NCI-H146 (cell line): Measurements from ENCODE around the gene SATL1.
"Not testable (repeated sequence)": the region's sequence is repeated elsewhere in the genome, so short reads cannot be mapped to it uniquely, and the experiment has no call there.

Experiments
- DNase-seq: peaks from one replicate; lab custom pipeline; 2025; lab: John Stamatoyannopoulos, UW

The SATL1 gene, protein sequence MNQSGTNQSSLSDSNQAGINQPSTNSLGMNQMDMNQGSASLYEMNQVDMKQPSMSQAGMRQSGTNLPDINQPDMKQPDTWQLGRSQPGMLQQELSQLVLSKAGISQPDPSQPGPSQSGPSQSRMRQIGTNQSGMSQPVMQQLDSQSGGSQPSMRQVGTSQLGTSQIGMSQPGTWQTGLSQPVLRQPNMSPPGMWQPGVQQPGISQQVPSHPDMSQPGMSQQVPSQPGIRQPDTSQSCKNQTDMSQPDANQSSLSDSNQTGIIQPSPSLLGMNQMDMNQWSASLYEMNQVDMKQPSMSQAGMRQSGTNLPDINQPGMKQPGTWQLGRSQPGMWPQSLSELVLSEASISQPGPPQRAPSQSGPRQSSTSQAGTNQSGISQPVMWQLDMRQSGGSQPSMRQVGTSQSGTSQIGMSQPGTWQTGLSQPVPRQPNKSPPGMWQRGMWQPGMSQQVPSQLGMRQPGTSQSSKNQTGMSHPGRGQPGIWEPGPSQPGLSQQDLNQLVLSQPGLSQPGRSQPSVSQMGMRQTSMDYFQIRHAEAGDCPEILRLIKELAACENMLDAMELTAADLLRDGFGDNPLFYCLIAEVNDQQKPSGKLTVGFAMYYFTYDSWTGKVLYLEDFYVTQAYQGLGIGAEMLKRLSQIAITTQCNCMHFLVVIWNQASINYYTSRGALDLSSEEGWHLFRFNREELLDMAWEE

DNA sequence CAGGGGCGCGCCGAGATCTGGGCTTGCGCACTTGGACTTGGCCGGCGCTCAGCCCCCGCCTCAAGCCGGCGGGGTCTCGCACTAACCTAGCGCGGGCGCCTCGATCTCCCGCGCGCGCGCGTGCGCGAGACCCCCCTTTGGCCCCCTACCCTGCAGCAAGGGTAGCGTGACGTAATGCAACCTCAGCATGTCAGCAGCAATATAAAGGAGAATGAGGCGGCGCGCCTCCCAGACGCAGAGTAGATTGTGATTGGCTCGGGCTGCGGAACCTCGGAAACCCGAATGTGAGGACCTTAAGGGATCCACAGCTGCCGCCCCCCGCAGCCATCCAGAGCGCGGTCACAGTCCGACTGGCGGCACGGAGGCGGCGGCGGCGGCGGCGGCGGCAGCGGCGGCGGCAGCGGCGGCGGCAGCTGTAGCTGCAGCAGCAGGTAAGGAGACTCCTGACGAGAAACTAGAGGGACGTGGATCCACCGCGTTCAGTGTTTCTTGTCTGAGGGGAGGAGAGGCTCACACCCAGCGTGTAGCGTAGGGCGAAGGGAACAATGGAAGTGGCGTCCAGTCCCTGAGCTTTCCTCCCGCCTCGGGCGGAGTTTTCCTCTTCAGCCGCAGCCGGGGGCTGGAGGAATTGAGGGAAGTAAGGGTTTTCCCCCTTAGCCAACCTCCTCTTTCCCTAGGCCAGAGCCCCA lies at the start of gene SATL1, which contains the start of gene ZNF711:
Gene SATL1, minus strand, starts transcription at position 19 of the 689 bp plus-strand sequence. CDS start 134,811 bp downstream, outside the sequence.
Gene ZNF711, plus strand, starts transcription at position 231 of the 689 bp plus-strand sequence. CDS start 3,582 bp downstream, outside the sequence.
- DNase-seq = peak; percentile 92

- no peak for DNase-seq
Observed at GRCh38 chrX:85288992-85289723, 45.6 kb upstream of the SATL1 start.

DNA sequence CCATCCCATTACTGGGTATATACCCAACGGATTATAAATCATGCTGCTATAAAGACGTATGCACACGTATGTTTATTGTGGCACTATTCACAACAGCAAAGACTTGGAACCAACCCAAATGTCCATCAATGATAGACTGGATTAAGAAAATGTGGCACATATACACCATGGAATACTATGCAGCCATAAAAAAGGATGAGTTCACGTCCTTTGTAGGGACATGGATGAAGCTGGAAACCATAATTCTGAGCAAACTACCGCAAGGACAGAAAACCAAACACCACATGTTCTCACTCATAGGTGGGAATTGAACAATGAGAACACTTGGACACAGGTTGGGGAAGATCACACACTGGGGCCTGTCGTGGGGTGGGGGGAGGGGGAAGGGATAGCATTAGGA lies 41.7 kb upstream of the SATL1 start:
- DNase-seq = not testable (repeated sequence)

DNA sequence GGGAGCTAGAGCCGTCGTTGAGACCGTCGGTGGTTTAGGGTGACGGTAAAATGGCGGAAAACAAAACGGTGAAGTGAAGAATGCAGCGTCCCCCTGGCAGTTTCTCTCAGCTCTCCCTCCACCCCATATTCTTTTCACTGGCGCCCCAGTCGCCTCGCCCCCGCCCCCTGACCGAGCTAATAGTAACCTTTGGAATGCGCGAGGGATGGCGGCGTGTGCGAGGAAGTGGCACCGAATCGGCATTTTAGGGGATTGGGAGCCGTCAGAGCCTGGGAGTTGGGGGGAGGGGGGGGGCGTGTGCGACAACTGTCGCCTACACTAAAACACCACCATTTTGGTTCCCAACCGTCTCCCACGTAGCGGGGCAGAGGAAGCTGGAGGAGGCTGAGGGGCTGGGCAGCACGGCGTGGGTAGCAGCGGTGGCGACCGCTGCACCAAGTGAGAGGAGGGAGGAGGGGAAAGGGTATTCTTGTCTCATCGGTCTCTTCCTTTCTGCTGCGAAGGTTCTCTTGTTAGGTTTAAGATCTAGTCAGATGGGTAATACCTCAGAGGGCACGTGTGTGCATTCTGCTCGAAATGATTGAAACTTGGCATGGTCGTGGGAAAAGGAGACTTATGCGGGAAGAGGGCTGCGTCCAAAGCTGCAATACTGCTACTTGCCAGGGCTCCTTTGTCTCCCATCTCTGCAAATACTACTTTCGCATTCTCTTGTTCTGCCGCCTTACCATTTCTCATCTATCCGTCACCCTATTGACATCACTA lies 1.1 kb upstream of the SATL1 start:
- DNase-seq = peak; percentile 55

DNA sequence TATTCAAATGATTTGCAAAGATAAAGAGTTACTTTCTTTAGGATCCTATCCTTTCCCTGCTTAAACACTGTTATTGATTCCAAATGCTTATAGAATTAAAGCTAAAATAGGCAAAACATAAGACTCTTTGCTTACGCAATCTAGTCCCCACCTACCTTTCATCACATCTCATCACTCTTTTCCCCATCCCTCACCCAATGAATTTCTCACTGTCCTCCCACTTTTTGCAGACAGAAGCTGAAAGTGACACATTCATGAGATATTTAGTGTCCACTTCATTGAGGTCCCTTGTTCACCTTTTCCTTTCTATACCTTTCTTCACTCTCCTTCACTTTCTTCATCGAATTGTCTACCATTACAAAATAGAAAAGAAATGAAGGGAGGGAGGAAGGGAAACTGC lies 424 bp downstream of the SATL1 start:
- peak; percentile 18 for DNase-seq

GRCh38 chrX:85223359-85223758 lies 20.2 kb downstream of the SATL1 start:
- no peak for DNase-seq

- DNase-seq = no peak
Observed at GRCh38 chrX:85221361-85221760, 22.2 kb downstream of the SATL1 start.

GRCh38 chrX:85215946-85216345 lies 27.6 kb downstream of the SATL1 start:
- no peak for DNase-seq

- DNase-seq = no peak
Observed at GRCh38 chrX:85213792-85214530, 29.6 kb downstream of the SATL1 start.

DNA sequence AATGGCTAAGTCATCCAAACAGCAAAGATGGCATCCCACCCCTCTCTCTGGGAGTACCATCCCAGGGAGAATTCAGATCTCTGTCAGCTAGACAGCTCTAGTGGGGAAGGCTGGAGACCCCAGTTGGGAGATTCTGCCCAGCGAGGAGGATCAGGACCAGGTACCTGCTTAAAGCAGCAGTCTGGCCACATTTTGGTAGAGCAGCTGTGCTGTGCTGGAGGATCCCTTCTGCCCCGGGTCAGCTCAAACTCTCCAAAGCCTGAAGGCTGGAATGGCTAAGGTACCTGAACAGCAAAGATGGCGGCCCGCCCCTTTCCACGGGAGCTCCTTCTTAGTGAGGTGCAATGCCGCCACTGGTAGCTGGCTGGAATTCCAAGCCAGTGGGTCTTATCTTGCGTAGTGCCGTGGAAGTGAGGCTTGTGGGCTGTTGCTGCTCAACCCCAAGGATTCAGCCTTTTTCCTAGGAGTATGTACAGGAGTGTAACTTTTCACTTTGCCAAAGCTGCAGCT lies 40.1 kb downstream of the SATL1 start:
- no peak for DNase-seq

DNA sequence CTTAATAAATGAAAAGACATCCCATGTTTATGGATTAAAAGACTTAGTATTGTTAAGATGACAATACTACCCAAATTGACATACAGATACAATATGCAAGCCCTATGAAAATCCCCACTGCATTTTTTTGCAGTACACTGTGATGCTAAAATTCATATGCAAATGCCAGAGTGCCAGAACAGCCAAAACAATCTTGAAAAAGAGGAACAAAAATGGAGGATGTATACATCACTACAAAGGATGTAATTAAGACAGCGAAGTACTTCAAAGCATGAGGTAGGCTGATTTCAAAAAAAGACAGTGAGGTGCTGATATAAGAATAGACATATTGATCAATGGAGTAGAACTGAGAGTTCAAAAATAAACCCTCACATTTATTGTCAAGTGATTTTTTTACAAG lies 47.3 kb downstream of the SATL1 start:
- DNase-seq = no peak

- no peak for DNase-seq
Observed at GRCh38 chrX:85159644-85160043, 83.9 kb downstream of the SATL1 start.

GRCh38 chrX:85140964-85141363 lies 102.6 kb downstream of the SATL1 start:
- DNase-seq = no peak

DNA sequence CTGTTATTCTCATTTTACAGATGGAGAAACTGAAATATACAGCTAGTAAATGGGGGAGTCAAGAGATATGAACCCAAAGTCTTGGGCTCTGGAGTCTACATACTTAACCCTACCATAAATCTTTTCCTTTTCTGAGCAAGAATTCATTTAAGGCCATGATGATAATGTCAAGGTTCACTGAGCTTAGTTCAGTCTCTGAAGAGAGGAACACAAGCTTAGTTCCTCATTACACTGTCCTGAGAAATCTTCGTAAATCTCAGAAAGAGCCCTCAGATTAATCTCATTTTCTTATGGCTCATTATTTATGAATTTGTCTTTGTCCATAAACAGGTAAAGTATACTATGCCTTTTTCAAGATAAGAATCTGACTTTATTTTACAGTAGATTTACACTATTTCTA lies 104.2 kb downstream of the SATL1 start:
- no peak for DNase-seq

- no peak for DNase-seq
Observed at GRCh38 chrX:85136409-85136808, 107.2 kb downstream of the SATL1 start.

DNA sequence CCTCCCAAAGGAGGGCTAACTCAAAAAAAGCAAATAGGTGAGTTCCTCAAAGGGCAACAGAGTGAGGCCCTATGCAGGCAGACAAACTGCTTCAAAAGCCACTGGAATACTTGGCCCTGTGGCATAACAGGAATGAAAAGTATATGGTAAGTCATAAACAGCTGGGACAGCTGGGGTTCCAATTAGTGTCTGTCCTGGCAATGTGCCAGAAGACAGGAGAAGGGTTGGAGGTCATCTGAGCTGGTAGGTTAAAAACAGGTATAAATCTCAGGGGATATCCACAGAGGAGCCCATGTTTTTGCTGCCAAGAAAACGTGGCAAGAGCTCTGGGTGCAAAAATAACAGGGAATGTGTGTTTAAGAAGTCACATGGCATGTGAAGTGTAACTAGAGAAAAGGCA lies 128.3 kb downstream of the SATL1 start:
- no peak for DNase-seq

DNA sequence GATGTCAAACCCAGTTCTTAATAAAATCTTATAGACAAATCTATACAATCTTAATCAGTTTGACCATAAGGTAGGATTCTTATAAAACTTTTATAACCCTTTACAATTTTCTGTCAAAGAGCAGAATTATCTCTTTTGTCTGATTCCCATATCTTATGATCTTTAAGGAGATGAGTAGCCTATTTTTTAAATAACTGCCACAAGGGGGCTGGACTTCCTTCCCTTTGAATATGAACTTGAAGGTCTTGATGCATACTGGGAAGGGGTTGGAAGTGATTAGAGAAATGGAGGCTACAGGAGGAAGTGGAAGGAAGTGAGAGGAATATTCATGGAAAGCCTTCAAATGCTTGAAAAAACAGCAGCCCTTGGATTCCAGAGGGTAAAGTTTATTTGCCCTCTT lies 128.8 kb downstream of the SATL1 start:
- no peak for DNase-seq

GRCh38 chrX:85114171-85114570 lies 129.4 kb downstream of the SATL1 start:
- DNase-seq = no peak

DNA sequence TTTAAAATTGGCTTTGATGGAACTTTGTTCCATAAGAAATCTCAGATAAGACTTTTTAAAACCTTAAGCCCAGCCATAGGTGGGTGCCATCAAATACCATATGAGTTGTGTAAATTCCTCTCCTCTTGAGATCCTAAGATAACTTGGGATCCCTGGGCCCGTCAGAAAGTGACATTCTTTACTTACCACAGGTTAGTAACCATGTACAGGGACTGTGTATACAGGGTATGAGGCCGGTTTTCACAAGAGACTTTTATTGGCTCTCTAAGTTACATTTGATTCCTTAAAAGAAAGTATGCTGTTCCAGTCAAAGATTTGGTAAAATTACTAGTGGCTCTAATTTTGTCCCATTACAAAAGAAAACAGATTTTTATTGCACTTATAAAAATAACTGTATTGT lies 129.8 kb downstream of the SATL1 start:
- no peak for DNase-seq

DNA sequence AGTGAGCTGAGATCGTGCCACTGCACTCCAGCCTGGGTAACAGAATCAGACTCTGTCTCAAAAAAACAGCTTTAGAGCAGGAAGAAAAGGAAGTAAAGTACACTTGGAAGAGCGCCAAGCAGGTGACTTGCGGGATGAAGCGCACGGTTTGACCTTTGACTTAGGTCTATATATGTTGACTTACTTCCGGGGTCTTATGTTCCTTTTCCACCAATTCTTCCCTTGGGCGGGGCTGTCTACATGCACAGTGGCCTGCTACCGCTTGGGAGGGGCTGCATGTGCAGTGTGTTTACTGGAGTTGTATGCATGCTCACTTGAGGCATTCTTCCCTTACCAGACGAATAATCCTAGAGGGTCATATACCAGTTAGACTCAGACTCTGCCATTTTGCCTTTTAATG lies 131.3 kb downstream of the SATL1 start:
- no peak for DNase-seq
